HepG2 (cell line): ENCODE measurements around the gene PLD1. TPM values are rescaled to one million over a fixed set of nuclear protein-coding genes. Genes with fewer than 3 reads are reported as not detected.

ENCODE experiments used
- ATAC-seq: fragments of 200-7000 bp; cut with Tn5 transposase; 3 replicates; pipeline ENCODE4 v1.9.1; 2020; ENCODE audit warnings: mild to moderate bottlenecking, moderate library complexity
- BruUV-seq: library from RNA; stranded (reverse); fragments of 400-500 nt; replicated peaks from 2 replicates; lab custom pipeline; 2021; lab: Mats Ljungman, UMichigan
- CTCF ChIA-PET: fragments of 300-600 bp; formaldehyde crosslinking; extraction: SDS; loops from one replicate; lab custom pipeline; 2021; ENCODE audit warnings: low total read pairs, inconsistent platforms, low intra/inter-chr PET ratio; lab: Yijun Ruan, JAX
- POLR2A ChIA-PET: fragments of 350-600 bp; sonication (Branson Sonifier 250); formaldehyde crosslinking; loops from one replicate; lab custom pipeline; 2020; ENCODE audit warnings: antibody characterized with exemption, inconsistent platforms; lab: Yijun Ruan, JAX
- DNase-seq: peaks from one replicate; pipeline ENCODE4 v3.0.0-alpha.2; 2015; ENCODE audit warnings: low spot score
- FAIRE-seq: peaks from 3 replicates; lab custom pipeline; 2011; peaks lifted over from hg19 to GRCh38; lab: Jason Lieb, UNC
- H2AFZ ChIP-seq: one replicate; pipeline ENCODE4 v1.6.1; 2011; ENCODE audit warnings: low read length, inconsistent platforms
- H3K27ac ChIP-seq: fragments of 300-600 bp; 3 replicates; pipeline ENCODE4 v1.8.0; 2011; ENCODE audit warnings: mixed run types, mild to moderate bottlenecking, mixed read lengths, low read length, inconsistent platforms; ENCODE audit not compliant: insufficient read depth; ENCODE audit errors: extremely low read length
- H3K27me3 ChIP-seq, 2 experiments: fragments of 200-600 bp in 1 of 2; 2 replicates in 1 of 2; 3 replicates in 1 of 2; pipeline versions ENCODE4 v1.6.0 to v1.8.0; 2011; ENCODE audit warnings: low read length in 2 of 2, mild to moderate bottlenecking in 2 of 2, moderate library complexity in 2 of 2, inconsistent platforms in 1 of 2; ENCODE audit not compliant: insufficient read depth in 2 of 2, control insufficient read depth in 1 of 2
- H3K36me3 ChIP-seq, 2 experiments: fragments of 200-600 bp in 1 of 2; replicated peaks in 1 of 2; 2 replicates in 1 of 2; 3 replicates in 1 of 2; pipeline versions ENCODE4 v1.5.1 to v1.8.0; 2011; ENCODE audit warnings: low read length in 2 of 2, inconsistent platforms in 1 of 2; ENCODE audit not compliant: insufficient read depth in 2 of 2, control insufficient read depth in 1 of 2
- H3K4me1 ChIP-seq: 2 replicates; pipeline ENCODE4 v1.5.1; 2012; ENCODE audit warnings: low read length, inconsistent platforms; ENCODE audit not compliant: insufficient read depth
- H3K4me2 ChIP-seq: 2 replicates; pipeline ENCODE4 v1.6.0; 2011; ENCODE audit warnings: low read depth, low read length, inconsistent platforms
- H3K4me3 ChIP-seq, 3 experiments: fragments of 200-600 bp in 1 of 3; sonication (generic), shearing (Covaris generic) in 1 of 3; replicated peaks in 1 of 3; 2 replicates each; pipeline ENCODE4 v1.5.1; 2011 to 2016; ENCODE audit warnings: low read length in 3 of 3, inconsistent platforms in 2 of 3, low read depth in 2 of 3, mild to moderate bottlenecking in 2 of 3, control low read depth in 1 of 3, mixed read lengths in 1 of 3; ENCODE audit not compliant: insufficient read depth in 1 of 3
- H3K79me2 ChIP-seq: one replicate; pipeline ENCODE4 v1.6.1; 2011; ENCODE audit warnings: low read length, inconsistent platforms; ENCODE audit not compliant: insufficient read depth
- H3K9ac ChIP-seq: 2 replicates; pipeline ENCODE4 v1.6.0; 2011; ENCODE audit warnings: mild to moderate bottlenecking, low read depth, low read length, inconsistent platforms; ENCODE audit not compliant: insufficient read depth
- H3K9me3 ChIP-seq: 2 replicates; pipeline ENCODE4 v1.5.1; 2012; ENCODE audit warnings: mild to moderate bottlenecking, low read length
- H4K20me1 ChIP-seq: 2 replicates; pipeline ENCODE4 v1.6.0; 2011; ENCODE audit warnings: inconsistent platforms, mild to moderate bottlenecking, low read length, moderate library complexity; ENCODE audit not compliant: insufficient read depth
- HDAC6 ChIP-seq: fragments of 200-600 bp; sonication (generic); IDR thresholded peaks from 2 replicates; pipeline ENCODE4 v1.7.0; 2017; ENCODE audit warnings: mild to moderate bottlenecking, antibody characterized with exemption, low read length, low read depth
- RAD21 ChIP-seq: fragments of 450-650 bp; formaldehyde crosslinking; IDR thresholded peaks from 2 replicates; pipeline ENCODE4 v1.5.0; 2020; ENCODE audit warnings: mild to moderate bottlenecking
- RBM22 ChIP-seq: fragments of 200-400 bp; formaldehyde crosslinking; optimal IDR thresholded peaks from 2 replicates; pipeline ENCODE3; 2017; ENCODE audit warnings: mild to moderate bottlenecking, low read length, moderate library complexity
- SMAD3 ChIP-seq: sonication (generic); formaldehyde crosslinking; IDR thresholded peaks from 2 replicates; pipeline ENCODE4 v1.4.0; 2020; ENCODE audit warnings: missing genetic modification reagents
- SMC3 ChIP-seq: IDR thresholded peaks from 2 replicates; pipeline ENCODE4 v1.6.1; 2011; ENCODE audit warnings: low read length, improper control_type of control experiment
- STAG1 ChIP-seq: sonication (generic); formaldehyde crosslinking; IDR thresholded peaks from 2 replicates; pipeline ENCODE4 v1.4.0; 2020; ENCODE audit warnings: missing genetic modification reagents
- ZFAT ChIP-seq: sonication (generic); formaldehyde crosslinking; conservative IDR thresholded peaks from 2 replicates; pipeline ENCODE4 v1.8.1; 2023; ENCODE audit warnings: missing genetic modification reagents, inconsistent platforms
- WGBS: methylation state at CpG from one replicate; pipeline ENCODE4 v1.1.6; 2017; ENCODE audit warnings: low lambda C conversion rate; 5-methylcytosine and 5-hydroxymethylcytosine counted together
- in situ Hi-C: cut with HindIII; loops from 2 replicates; pipeline ENCODE4 v1.10.0; 2017; ENCODE audit warnings: low pct_unique_long_range_greater_than_20kb; ENCODE audit not compliant: extremely low pct_ligation_motif_present
- intact Hi-C: fragments of 100-400 bp; cut with micrococcal nuclease; formaldehyde crosslinking; loops from one replicate; pipeline ENCODE4 v1.10.0; 2022; ENCODE audit not compliant: unreplicated experiment
- polyA plus RNA-seq, 8 experiments: library from polyadenylated mRNA; depleted of rRNA in 3 of 8; stranded (reverse) in 7 of 8; unstranded in 1 of 8; fragments of >200 nt; fragmentation: Illumina TruSeq in 4 of 8; extraction: Trizol in 4 of 8; gene quantifications; 2 replicates each; pipeline versions ENCODE4 v1.2.1 to v1.2.3, GENCODE V29; 2011 to 2016; ENCODE audit warnings: low read depth in 4 of 8, missing spikeins in 1 of 8, mixed read lengths in 1 of 8; ENCODE audit not compliant: insufficient read depth in 1 of 8
- total RNA-seq, 5 experiments: library from RNA; depleted of rRNA; stranded (reverse); fragments of >200 nt; fragmentation: Illumina TruSeq; extraction: Trizol; gene quantifications; 2 replicates each; pipeline ENCODE4 v1.2.3, GENCODE V29; 2016; ENCODE audit warnings: low read depth in 1 of 5
- TF ChIP-seq, protein P1 (sequence below): sonication (generic); formaldehyde crosslinking; IDR thresholded peaks from 2 replicates; pipeline ENCODE4 v1.5.0; 2020; ENCODE audit warnings: mild to moderate bottlenecking, missing genetic modification reagents, moderate library complexity
- TF ChIP-seq, protein P2 (sequence below): sonication (generic); formaldehyde crosslinking; IDR thresholded peaks from 2 replicates; pipeline ENCODE4 v1.8.1; 2022; ENCODE audit warnings: mild to moderate bottlenecking, missing genetic modification reagents

The PLD1 gene
- total and polyA plus RNA-seq, 2 of the 13 experiments (the other 11 are each of a cell fraction or from before 2014, with no cell fraction given): 27.1 to 59.4 TPM

DNA sequence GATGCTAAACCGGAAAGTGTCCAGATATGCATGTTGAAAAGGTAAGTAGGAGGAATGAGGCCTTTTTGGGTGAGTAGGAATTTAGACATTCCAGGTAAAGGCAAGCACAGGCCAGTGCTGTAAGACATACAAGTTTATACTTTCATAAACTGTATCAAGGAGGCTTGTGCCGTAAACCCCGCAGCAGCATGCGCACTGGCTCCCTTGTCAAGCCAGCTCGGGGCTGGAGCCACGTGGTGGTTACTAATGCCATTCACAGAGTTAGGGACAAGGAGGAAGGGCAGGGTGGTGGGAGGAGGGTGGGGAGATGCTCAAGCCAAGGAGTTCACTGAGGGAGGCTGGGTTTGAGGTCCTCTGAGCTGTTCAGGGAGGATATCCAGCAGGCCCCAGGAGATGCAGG lies 35.8 kb downstream of the PLD1 start:
- no peak overlapping the region for H3K4me3 ChIP-seq
- 98% methylated on average over 5 of the region's 6 CpGs for WGBS
- FAIRE-seq: no peak
- H3K27ac ChIP-seq: no peak overlapping the region
- no peak for ATAC-seq
- H3K79me2 ChIP-seq: peaks cover 90% of the 10 kb centered on the region
- H4K20me1 ChIP-seq: peaks cover 68% of the 10 kb centered on the region
- in situ Hi-C loops: no loop called here
- ChIA-PET CTCF (no interaction called here), POLR2A (no interaction called here)
- H3K4me1 ChIP-seq: peaks cover 57% of the 10 kb centered on the region
- H3K9me3 ChIP-seq: no peaks in the 10 kb centered on the region
- H3K36me3 ChIP-seq: peaks cover 6% of the 10 kb centered on the region in 2 experiments; a peak in 3 of 5 replicates
- no TSS peak for BruUV-seq
- no peak for TF ChIP-seq SMAD3 (CRISPR knock-in tag)
- TF ChIP-seq, all 625 proteins: peak for 0
- intact Hi-C loops: loop anchor here (5.0 to 10.0 kb wide), 2 partner anchors 58 to 70 kb away; no protein-coding TSS in a partner anchor
- no peaks in the 10 kb centered on the region for H3K27me3 ChIP-seq
- no peak overlapping the region for H3K4me2 ChIP-seq
- no peak for DNase-seq
- H3K9ac ChIP-seq: no peak overlapping the region
- no peak overlapping the region for H2AFZ ChIP-seq

DNA sequence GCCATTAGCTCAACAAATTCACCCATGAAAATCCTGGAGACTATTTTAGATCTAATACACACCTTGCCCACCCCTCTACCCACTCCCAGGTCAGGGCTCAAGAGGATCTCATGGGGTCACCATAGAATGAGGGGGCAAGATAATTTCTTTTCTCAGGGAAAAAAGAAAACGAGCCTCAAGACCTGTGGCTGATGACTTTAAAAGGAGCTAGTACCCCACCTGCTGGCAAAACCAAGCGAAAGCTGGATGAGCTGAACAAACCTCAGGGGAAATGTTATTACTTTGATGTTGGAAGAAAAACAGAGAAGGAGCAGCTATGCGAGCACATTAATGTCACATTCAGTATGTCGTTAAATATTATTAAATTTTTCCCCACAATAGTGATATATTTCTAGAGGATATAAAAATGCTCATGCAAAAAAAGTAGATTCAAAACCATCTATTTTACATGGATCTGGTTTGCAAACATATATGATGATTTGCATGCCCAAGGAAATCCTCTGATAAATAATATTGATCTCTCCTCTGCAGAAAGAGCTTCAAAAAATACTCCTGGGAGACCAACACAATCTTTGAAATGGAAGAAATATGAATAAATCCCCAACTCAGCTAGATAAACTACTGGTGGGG lies 37.7 kb downstream of the PLD1 start:
- peak; percentile 82 for FAIRE-seq
- Histone ChIP-seq H3K9ac (no peak overlapping the region), H3K27me3 (no peaks in the 10 kb centered on the region), H3K27ac (no peak overlapping the region), H3K4me2 (peak overlapping the region; percentile 54; the same call in 1 of the 2 replicates), H3K4me1 (peaks cover 52% of the 10 kb centered on the region), H2AFZ (no peak overlapping the region), H3K36me3 (peaks cover 4 to 9% of the 10 kb centered on the region in 2 experiments; a peak in 3 of 5 replicates), H4K20me1 (peaks cover 78% of the 10 kb centered on the region), H3K79me2 (peaks cover 91% of the 10 kb centered on the region), H3K4me3 (no peak overlapping the region), H3K9me3 (no peaks in the 10 kb centered on the region)
- in situ Hi-C loops (no loop called here), intact Hi-C loops (loop anchor here (1.0 to 10.0 kb wide), 3 partner anchors 60 to 126 kb away; no protein-coding TSS in a partner anchor)
- WGBS: 11% methylated on average over 4 of the region's 4 CpGs
- no TSS peak for BruUV-seq
- TF ChIP-seq RAD21 (CRISPR knock-in tag): peak; percentile 45; the same call in 1 of the 2 replicates
- no peak for TF ChIP-seq ZFAT (CRISPR knock-in tag)
- no peak for TF ChIP-seq HDAC6
- peak; percentile 59 for TF ChIP-seq STAG1 (CRISPR knock-in tag)
- TF ChIP-seq RBM22: peak; percentile 55
- peak; percentile 74 for TF ChIP-seq SMC3
- TF ChIP-seq, protein P1, sequence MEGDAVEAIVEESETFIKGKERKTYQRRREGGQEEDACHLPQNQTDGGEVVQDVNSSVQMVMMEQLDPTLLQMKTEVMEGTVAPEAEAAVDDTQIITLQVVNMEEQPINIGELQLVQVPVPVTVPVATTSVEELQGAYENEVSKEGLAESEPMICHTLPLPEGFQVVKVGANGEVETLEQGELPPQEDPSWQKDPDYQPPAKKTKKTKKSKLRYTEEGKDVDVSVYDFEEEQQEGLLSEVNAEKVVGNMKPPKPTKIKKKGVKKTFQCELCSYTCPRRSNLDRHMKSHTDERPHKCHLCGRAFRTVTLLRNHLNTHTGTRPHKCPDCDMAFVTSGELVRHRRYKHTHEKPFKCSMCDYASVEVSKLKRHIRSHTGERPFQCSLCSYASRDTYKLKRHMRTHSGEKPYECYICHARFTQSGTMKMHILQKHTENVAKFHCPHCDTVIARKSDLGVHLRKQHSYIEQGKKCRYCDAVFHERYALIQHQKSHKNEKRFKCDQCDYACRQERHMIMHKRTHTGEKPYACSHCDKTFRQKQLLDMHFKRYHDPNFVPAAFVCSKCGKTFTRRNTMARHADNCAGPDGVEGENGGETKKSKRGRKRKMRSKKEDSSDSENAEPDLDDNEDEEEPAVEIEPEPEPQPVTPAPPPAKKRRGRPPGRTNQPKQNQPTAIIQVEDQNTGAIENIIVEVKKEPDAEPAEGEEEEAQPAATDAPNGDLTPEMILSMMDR (CRISPR knock-in tag): peak; percentile 69
- TF ChIP-seq, protein P2, sequence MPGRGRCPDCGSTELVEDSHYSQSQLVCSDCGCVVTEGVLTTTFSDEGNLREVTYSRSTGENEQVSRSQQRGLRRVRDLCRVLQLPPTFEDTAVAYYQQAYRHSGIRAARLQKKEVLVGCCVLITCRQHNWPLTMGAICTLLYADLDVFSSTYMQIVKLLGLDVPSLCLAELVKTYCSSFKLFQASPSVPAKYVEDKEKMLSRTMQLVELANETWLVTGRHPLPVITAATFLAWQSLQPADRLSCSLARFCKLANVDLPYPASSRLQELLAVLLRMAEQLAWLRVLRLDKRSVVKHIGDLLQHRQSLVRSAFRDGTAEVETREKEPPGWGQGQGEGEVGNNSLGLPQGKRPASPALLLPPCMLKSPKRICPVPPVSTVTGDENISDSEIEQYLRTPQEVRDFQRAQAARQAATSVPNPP (CRISPR knock-in tag): no peak
- DNase-seq: peak; percentile 46
- ChIA-PET POLR2A (interaction anchor here (0.6 to 1.4 kb wide), 3 partner anchors 36 to 407 kb away, joined by 3 to 6 read pairs (median 4); no protein-coding TSS in a partner anchor), CTCF (interaction anchor here (0.9 to 1.5 kb wide), 3 partner anchors 69 to 158 kb away, joined by 3 to 4 read pairs (median 4); no protein-coding TSS in a partner anchor)
- ATAC-seq: peak; percentile 48
